ENCODE data around the gene RANBP6. TPM values are rescaled to one million over a fixed set of nuclear protein-coding genes. Genes with fewer than 3 reads are reported as not detected.

Gene RANBP6
- total RNA-seq, 1 donor from 2014 or later: 22.6 TPM

- intact Hi-C loops (cut with micrococcal nuclease): no loop called here
- DNase-seq: peak; percentile 92
These were observed 7.0 kb downstream of the RANBP6 start for GRCh38 chr9:6008169-6008979.

GRCh38 chr9:6007770-6008168, 7.7 kb downstream of the RANBP6 start:
- intact Hi-C loops (cut with micrococcal nuclease): no loop called here
- ATAC-seq: peak; percentile 89
- DNase-seq: peak; percentile 89

More at GRCh38 chr9:6008169-6008979, 7.0 kb downstream of the RANBP6 start:
- peak; percentile 88 for ATAC-seq

GRCh38 chr9:6007058-6007769, 8.2 kb downstream of the RANBP6 start:
- ATAC-seq: peak; percentile 78
- intact Hi-C loops (cut with micrococcal nuclease): no loop called here
- peak; percentile 91 for DNase-seq

- DNase-seq (no peak), ATAC-seq (no peak)
- intact Hi-C loops (cut with micrococcal nuclease): no loop called here
These were observed 8.7 kb downstream of the RANBP6 start for GRCh38 chr9:6006749-6007057.

- no peak for ATAC-seq
- DNase-seq: no peak
- intact Hi-C loops (cut with micrococcal nuclease): no loop called here
These were observed 14.5 kb downstream of the RANBP6 start for GRCh38 chr9:6000955-6001354.

GRCh38 chr9:5999443-6000101, 15.9 kb downstream of the RANBP6 start:
- ATAC-seq (no peak), DNase-seq (no peak)
- intact Hi-C loops (cut with micrococcal nuclease): no loop called here

GRCh38 chr9:5994493-5994892, 20.9 kb downstream of the RANBP6 start:
- DNase-seq: no peak
- ATAC-seq: peak; percentile 34
- intact Hi-C loops (cut with micrococcal nuclease): no loop called here

GRCh38 chr9:5988265-5988664, 27.2 kb downstream of the RANBP6 start:
- intact Hi-C loops (cut with micrococcal nuclease): no loop called here
- ATAC-seq (peak; percentile 92), DNase-seq (peak; percentile 61)

GRCh38 chr9:5983042-5983441, 32.4 kb downstream of the RANBP6 start:
- DNase-seq (no peak), ATAC-seq (no peak)
- intact Hi-C loops (cut with micrococcal nuclease): no loop called here

GRCh38 chr9:5982317-5982716, 33.1 kb downstream of the RANBP6 start:
- intact Hi-C loops (cut with micrococcal nuclease): no loop called here
- DNase-seq (no peak), ATAC-seq (no peak)

- ATAC-seq (no peak), DNase-seq (no peak)
- intact Hi-C loops (cut with micrococcal nuclease): no loop called here
These were observed 36.9 kb downstream of the RANBP6 start for GRCh38 chr9:5978523-5978922.

GRCh38 chr9:5976674-5977397, 38.6 kb downstream of the RANBP6 start:
- DNase-seq: no peak
- ATAC-seq: peak; percentile 84
- intact Hi-C loops (cut with micrococcal nuclease): no loop called here

- intact Hi-C loops (cut with micrococcal nuclease): no loop called here
- DNase-seq (no peak), ATAC-seq (no peak)
These were observed 43.7 kb downstream of the RANBP6 start for GRCh38 chr9:5971740-5972139.

Small RNA genes within 50 kb of the gene (microRNA-seq; reads per million reads assigned to microRNA genes)
- gene MIR4665 (ENCODE audit: borderline number of aligned reads): not detected

Other genes starting within 250 kb of the RANBP6 start
- 26.3 TPM for gene ERMP1, start 182.5 kb downstream of the RANBP6 start, total RNA-seq
- not detected for gene MLANA, start 124.7 kb downstream of the RANBP6 start, total RNA-seq
- gene IL33, start 200.2 kb upstream of the RANBP6 start, total RNA-seq: 16.8 TPM